Activated CD8-positive, alpha-beta memory T cell treated with anti-CD3 and anti-CD28 coated beads for 36 hours (primary cell): ENCODE results near the gene WFDC8. TPM values are rescaled to one million over a fixed set of nuclear protein-coding genes. Genes with fewer than 3 reads are reported as not detected.

ENCODE experiments used
- CTCF ChIA-PET: fragments of 350-600 bp; sonication (Branson Sonifier 250); formaldehyde crosslinking; loops from one replicate; lab custom pipeline; 2021; ENCODE audit warnings: antibody characterized with exemption; lab: Charles Lee
- POLR2A ChIA-PET: fragments of 350-600 bp; sonication (Branson Sonifier 250); formaldehyde crosslinking; loops from one replicate; lab custom pipeline; 2021; ENCODE audit warnings: antibody characterized with exemption; lab: Charles Lee
- total RNA-seq, 2 experiments: library from RNA; stranded (reverse); gene quantifications; one replicate each; pipeline ENCODE4 v1.2.3, GENCODE V29; 2021

WFDC8 gene
- total RNA-seq, 2 experiments from 2014 or later, result not detected

- ChIA-PET CTCF (no interaction called here), POLR2A (no interaction called here)
Observed at GRCh38 chr20:45564760-45565276, 14.3 kb downstream of the WFDC8 start.

GRCh38 chr20:45555198-45555597, 23.9 kb downstream of the WFDC8 start:
- CTCF ChIA-PET, result no interaction called here
- POLR2A ChIA-PET, result no interaction called here

GRCh38 chr20:45552456-45552855, 26.6 kb downstream of the WFDC8 start:
- POLR2A ChIA-PET, result no interaction called here
- CTCF ChIA-PET, result no interaction called here

GRCh38 chr20:45550765-45551164, 28.3 kb downstream of the WFDC8 start:
- CTCF ChIA-PET, result no interaction called here

GRCh38 chr20:45548410-45548809, 30.7 kb downstream of the WFDC8 start:
- ChIA-PET POLR2A (no interaction called here), CTCF (no interaction called here)

More at GRCh38 chr20:45550765-45551164, 28.3 kb downstream of the WFDC8 start:
- POLR2A ChIA-PET, result no interaction called here

- ChIA-PET CTCF (no interaction called here), POLR2A (no interaction called here)
Observed at GRCh38 chr20:45547206-45547770, 31.8 kb downstream of the WFDC8 start, which contains the start of gene EPPIN. Gene EPPIN, minus strand, starts transcription at chr20:45547401. Its CDS starts 44 bp downstream, at chr20:45547357.

- ChIA-PET POLR2A (no interaction called here), CTCF (no interaction called here)
Observed at GRCh38 chr20:45545754-45546453, 33.2 kb downstream of the WFDC8 start.

- ChIA-PET POLR2A (no interaction called here), CTCF (no interaction called here)
Observed at GRCh38 chr20:45545351-45545750, 33.7 kb downstream of the WFDC8 start.

GRCh38 chr20:45539382-45539781, 39.7 kb downstream of the WFDC8 start, which contains the start of gene WFDC6:
Gene WFDC6, minus strand, starts transcription at chr20:45539482. Its CDS starts 75 bp downstream, at chr20:45539407.
- ChIA-PET CTCF (interaction anchor here (0.9 kb wide), 1 partner anchor 14 kb away, joined by 3 read pairs; no protein-coding TSS in a partner anchor), POLR2A (no interaction called here)

GRCh38 chr20:45538209-45538799, 40.8 kb downstream of the WFDC8 start:
- POLR2A ChIA-PET, result no interaction called here
- CTCF ChIA-PET, result interaction anchor here (0.9 kb wide), 1 partner anchor 15 kb away, joined by 3 read pairs; no protein-coding TSS in a partner anchor

GRCh38 chr20:45527294-45527693, 51.8 kb downstream of the WFDC8 start:
- CTCF ChIA-PET, result interaction anchor here (0.7 kb wide), 1 partner anchor 264 kb away, joined by 3 read pairs; no protein-coding TSS in a partner anchor
- POLR2A ChIA-PET, result no interaction called here

- CTCF ChIA-PET, result no interaction called here
Observed at GRCh38 chr20:45523821-45524220, 55.3 kb downstream of the WFDC8 start.

GRCh38 chr20:45518282-45518681, 60.8 kb downstream of the WFDC8 start:
- ChIA-PET POLR2A (no interaction called here), CTCF (no interaction called here)

More at GRCh38 chr20:45523821-45524220, 55.3 kb downstream of the WFDC8 start:
- POLR2A ChIA-PET, result no interaction called here

GRCh38 chr20:45515147-45515913, 63.8 kb downstream of the WFDC8 start, which contains the start of gene SPINT3:
Gene SPINT3, minus strand, starts transcription at chr20:45515622. Its CDS starts 14 bp downstream, at chr20:45515608.
- POLR2A ChIA-PET, result no interaction called here
- CTCF ChIA-PET, result interaction anchor here (1.4 kb wide), 1 partner anchor 10 kb away, joined by 3 read pairs; no protein-coding TSS in a partner anchor

- ChIA-PET CTCF (no interaction called here), POLR2A (no interaction called here)
Observed at GRCh38 chr20:45510242-45510862, 68.7 kb downstream of the WFDC8 start.

- CTCF ChIA-PET, result no interaction called here
- POLR2A ChIA-PET, result no interaction called here
Observed at GRCh38 chr20:45509091-45509490, 70.0 kb downstream of the WFDC8 start.

GRCh38 chr20:45508068-45508886, 70.8 kb downstream of the WFDC8 start:
- CTCF ChIA-PET, result no interaction called here

More at GRCh38 chr20:45508068-45508886, 70.8 kb downstream of the WFDC8 start:
- POLR2A ChIA-PET, result no interaction called here
